ENCODE data around the gene MUSK.
"Not testable (repeated sequence)": the region's sequence is repeated elsewhere in the genome, so short reads cannot be mapped to it uniquely, and the experiment has no call there.

Gene MUSK

DNA sequence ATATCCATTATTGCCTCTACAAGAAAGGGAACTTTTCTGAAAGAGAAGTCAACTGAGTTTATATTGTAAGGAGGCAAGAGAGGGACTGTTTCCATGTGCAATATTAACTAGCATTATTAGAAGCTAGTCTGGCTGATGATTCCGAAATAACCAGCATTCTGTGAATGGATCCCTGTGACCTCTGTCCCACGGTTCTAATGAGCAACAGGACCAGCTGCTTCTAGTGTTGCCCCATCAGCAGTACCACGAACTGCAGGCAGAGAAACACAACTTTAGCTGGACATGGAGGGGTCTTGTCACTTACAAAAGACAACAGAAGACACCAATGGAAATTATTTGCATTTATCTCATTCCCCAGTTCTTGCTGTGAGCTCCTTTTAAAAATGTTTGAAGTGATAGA lies 95.4 kb downstream of the MUSK start:
- no peak for DNase-seq

DNA sequence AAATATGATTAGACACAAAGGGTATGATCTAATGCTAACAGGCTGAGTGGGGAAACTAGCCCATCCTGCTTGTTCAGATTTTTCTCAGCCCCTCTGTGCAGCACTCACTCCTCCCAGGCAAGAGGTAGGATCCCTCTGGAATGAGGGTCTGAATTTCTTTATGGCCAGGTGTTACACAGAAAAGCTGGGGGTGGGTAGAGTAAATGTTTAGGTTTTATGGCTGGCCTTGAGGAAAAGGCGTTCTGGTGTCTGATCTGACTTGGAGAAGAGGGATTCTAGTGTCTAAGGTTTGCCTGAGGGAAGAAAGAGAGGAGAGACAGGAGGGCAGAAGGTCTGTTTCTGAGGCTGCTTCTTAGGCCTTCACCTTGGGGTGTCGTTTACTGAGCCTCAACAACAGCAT lies 97.3 kb downstream of the MUSK start:
- DNase-seq, result no peak

DNA sequence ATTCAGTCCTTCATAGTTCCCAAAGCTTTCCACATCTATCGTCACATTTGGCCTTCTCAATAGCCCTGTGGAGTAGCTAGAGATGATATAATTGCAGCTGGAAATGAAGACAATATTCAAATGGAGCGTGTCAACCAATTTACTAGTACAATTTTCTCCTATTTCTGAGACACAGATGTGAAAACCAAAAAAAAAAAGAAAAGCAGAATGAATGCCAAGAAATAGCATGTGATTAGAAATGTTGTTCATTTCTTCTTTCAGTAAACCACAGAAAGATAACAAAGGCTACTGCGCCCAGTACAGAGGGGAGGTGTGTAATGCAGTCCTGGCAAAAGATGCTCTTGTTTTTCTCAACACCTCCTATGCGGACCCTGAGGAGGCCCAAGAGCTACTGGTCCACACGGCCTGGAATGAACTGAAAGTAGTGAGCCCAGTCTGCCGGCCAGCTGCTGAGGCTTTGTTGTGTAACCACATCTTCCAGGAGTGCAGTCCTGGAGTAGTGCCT lies 99.0 kb downstream of the MUSK start:
- DNase-seq, result no peak

DNA sequence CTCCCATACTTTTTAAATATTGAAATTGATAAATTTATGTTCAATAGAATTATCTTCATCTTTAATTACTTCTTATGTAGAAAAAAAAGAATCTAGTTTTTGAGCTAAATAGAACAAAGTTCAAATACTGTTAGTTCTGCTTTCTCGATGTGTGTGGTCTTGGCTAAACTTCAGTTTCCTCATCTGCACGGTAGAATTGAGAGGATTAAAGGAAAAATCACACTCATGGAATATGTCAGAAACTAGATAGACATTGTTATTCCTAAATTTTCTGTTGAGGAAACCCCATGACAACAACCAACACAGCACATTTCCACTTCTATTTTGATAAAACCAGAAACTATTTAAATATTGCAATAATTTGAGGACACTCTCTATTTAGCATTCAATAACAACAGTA lies 100.3 kb downstream of the MUSK start:
- no peak for DNase-seq

DNA sequence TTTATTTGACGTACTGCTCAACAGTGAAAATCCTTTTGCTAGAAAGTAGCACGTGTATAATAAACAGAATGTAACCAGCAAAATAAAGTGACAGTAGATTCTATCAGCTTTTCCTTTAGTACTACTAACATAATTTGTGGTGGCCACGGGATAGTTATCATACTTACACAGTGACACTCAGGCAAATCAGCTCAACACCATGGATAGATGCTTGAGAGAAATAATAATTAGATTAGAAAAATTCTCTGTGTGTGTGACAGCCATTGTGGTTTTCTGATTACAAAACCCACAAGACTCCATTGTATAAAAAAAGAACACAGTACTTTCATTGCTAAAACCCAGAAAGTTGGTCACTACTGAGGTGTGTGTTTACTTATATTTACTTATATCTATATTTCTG lies 101.1 kb downstream of the MUSK start:
- DNase-seq, result no peak

DNA sequence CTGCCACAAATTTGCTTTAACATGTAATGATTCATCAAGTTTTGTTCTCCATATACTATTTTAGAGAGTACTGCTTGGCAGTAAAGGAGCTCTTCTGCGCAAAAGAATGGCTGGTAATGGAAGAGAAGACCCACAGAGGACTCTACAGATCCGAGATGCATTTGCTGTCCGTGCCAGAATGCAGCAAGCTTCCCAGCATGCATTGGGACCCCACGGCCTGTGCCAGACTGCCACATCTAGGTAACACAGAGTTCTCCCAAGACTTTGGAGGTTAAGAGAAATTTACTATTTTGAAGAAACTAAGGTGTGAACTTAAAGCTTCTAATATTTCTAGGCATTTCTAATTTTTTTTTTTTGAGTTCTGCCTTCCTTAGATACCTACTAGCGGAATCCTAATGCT lies 107.1 kb downstream of the MUSK start:
- DNase-seq, result no peak

DNA sequence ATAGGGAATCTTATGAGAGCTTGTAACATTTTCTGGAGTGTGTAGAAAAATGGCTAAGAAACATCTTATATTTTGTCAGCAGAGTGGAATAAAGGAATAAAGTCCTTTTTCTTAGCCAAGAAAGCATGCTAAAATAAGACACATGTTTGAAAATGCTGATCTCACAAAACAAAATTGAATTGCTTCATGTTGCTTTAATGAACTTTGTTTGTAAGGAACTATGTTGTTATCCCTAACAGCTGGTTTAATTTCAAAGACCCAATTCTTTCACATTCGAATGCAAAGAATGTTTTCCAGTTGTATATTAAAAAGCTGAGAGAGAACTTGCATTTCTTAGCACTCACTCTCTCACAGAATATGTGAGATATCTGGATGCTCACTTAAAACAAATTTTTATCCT lies 107.6 kb downstream of the MUSK start:
- DNase-seq, result no peak

DNA sequence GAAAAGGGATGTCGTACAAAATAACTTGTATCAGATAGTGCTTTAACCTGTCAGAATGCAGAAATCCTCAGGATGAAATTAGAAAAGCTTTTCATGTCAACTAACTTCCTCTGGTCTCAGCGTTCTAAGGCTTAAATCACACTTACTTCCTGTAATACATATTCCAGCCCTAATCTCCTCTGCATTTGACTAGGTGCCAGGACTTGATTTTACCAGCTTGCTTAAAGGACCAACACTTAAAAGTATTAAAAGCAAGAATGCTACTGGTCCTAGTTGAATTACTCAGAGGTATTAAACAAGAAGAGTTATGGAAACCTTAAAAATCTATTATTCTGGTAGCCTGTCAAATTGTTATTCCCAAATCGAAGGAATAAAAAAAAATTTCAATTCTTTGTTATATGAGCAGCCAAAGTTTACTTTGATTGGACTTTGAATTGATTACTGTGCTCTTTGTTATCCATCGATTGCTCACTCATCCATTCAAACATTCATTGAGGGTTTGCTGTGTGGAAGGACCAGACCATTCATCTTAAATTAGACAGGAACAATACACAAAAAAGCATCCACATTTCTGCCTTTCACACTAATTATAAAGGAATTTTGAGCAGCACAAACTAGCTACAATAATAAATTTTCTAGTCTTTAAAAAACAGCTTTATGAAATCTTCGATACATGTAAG lies 108.7 kb downstream of the MUSK start:
- no peak for DNase-seq

DNA sequence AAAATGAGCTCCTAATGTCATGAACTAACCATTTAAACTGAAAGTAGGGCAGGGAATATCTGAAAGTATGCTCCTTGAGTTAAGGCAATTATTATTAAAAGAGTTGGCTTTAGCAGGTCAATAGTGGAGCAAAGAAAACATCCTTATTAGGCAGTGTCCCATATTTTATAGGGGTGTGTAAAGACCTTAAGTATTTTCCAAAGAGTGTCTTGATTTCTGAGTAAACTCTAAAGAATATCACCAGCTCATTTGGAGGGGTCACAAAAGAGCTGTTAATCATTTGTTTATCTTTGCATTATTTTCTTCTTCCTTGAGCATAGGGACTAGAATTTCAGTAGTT lies 109.3 kb downstream of the MUSK start:
- DNase-seq, result no peak

DNA sequence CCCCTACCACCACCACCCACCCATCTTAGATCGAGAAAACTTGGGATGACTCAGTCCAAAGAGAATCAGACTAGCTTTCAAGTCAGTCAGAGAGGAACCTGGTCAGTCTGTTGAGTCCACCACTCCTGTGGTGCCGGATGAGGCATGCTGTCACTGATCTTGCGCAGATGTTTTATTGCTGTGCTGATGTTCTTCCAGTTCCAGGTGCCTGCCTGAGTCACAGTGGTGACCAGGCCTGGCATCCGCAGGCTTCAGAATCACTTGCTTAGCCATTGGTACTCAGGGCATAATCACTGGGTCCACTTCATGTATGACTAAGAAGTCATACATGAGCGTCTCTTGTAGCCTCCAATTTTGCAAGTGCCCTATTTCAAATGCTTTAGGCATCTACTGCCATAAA lies 114.1 kb downstream of the MUSK start:
- no peak for DNase-seq

DNA sequence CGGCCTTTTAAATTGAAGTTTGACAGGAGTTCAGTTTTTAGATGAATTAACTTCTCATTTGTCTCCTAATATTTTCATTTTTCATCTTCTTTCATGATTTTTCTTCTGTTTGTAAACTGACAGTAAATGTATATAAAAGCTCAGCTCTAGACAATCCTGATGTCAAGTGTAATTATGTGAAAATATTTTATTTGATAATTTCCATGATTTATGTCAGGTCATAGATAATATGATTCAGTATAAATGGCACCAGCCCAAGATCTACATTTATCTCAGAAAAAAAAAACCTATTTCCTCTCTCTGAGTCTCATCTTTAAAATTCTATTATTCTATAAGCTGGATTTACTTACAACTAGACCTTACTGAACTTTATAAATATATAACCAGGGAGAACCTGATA lies 115.7 kb downstream of the MUSK start:
- DNase-seq, result no peak

DNA sequence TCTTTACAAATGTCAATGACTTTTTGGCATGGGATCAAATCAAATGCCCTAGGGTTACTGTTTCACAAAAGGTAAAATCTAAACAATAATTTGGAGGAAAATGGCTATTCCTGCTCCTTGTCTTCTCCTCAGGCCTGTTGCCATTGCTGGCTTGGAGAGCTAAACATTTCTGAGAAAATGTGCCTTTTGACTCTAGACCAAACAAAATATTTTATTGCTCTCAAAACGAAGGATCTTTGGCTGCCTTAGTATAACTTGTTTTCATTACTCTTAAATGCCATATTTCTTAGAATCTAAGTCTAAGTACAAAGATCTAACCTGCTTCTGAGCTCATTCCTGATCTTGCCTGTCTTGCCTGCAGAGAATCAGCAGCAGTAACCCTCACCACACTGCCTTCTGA lies 116.6 kb downstream of the MUSK start:
- no peak for DNase-seq

DNA sequence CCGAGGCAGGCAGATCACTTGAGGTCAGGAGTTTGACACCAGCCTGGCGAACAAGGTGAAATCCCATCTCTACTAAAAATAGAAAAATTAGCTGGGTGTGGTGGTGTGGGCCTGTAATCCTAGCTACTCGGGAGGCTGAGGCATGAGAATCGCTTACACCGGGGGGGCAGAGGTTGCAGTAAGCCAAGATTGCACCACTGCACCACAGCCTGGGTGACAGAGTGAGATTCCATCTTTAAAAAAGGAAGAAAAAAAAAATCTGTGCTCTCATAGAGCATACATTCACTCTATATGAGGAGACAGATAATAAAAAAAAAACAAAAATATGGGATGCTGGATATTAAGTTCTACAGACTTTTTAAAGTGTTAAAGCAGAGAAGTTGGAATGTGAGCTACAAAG lies 119.8 kb downstream of the MUSK start:
- not testable (repeated sequence) for DNase-seq

DNA sequence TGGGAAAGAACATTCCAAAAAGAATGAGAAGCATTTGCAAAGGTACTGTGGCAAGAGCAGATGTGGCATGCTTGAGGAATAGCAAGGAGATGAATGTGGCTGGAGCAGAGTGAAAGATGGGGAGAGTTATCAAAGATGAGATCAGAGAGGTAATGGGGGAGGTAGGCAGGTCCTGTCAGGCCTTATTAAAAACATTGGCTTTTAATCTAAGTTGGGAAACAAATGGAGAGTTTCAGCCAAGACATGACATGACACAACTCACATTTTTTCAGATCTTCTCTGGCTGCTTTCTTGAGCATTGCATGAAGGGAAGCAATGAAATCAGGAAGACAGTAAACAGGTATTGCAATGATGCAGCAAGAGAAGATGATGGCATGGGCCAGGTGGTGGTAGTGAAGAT lies 120.3 kb downstream of the MUSK start:
- no peak for DNase-seq

DNA sequence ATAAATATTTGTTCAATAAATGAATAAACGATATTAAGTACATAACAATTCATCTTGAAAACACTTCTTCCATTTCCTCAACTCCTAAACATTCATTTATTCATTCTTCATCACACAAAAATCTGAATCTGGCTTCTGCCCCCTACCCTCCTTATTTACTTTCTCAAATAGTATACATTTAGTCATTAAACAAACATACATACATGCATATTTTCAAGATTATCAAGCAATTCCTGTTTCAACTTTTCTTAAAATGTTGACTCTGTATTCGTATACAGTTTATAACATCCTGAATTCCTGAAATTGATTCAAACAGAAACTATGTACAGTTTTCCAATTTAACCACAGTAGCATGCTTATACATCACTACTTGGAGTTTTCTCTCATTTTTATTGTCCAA lies 129.0 kb downstream of the MUSK start:
- DNase-seq, result no peak

DNA sequence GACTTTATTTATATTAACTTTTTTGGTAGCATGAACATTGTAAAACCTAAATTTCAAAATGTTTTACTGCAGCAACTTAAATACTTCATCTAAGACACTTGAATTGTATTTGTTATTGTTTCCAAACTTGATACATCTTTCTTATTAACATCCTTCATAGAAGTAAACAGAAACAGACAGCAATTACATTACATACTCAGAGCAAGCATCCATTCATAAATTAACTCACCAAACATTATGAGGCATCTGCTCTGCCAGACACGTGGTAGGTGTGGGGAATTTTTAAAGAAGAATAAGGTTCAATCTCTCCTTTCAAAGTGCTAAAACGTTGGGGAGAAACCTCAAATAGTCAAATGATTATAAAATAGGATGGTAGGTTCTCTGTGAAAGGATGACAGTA lies 130.8 kb downstream of the MUSK start:
- DNase-seq, result no peak

DNA sequence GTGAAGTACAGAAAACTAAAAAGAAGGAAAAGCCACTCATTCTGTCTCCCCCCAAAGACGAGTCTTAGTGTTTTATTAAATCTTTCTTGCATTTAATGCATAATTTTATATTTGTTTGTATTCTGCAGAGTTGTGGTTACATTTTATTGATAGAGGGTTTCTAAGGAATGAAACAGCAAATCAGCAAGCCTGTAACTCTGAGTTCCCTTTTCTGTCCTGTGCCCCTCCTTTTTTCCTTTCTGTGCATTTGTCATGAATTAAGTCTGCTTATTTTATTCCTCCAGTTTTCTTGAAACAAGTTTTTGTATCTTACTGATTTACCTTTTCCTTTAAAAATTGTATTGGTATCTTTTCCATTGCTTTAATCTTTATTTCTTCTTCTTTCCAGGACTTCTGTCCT lies 132.8 kb downstream of the MUSK start:
- no peak for DNase-seq

DNA sequence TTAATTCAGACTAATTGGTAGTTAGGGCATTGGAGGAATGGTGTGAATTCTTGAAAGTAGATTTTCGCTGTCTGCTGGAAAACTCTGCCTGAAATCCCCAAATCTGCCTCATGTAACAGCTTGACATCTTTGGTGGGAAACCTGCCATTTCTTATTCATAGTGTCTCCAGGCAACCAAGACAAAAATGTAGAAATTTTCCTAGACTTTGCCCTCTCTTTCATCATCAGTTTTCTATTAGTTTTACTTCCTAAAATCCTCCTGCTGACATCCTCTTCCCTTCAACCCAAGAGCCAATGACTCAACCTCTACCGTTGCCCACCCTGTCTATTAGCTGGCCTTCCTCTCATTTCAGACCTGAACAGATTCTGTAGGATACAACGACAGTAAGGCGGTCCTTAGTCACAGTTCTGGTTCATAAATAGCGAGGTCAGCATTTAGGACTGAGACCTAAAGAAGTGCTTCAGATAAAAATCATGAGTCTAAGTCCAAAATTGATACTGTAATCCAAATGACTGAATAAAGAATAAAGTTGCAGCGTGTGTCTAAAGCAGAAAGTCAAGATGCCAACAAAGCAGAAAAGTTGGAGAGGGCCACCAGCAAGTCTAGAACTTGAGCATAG lies 133.9 kb downstream of the MUSK start:
- DNase-seq, result no peak

DNA sequence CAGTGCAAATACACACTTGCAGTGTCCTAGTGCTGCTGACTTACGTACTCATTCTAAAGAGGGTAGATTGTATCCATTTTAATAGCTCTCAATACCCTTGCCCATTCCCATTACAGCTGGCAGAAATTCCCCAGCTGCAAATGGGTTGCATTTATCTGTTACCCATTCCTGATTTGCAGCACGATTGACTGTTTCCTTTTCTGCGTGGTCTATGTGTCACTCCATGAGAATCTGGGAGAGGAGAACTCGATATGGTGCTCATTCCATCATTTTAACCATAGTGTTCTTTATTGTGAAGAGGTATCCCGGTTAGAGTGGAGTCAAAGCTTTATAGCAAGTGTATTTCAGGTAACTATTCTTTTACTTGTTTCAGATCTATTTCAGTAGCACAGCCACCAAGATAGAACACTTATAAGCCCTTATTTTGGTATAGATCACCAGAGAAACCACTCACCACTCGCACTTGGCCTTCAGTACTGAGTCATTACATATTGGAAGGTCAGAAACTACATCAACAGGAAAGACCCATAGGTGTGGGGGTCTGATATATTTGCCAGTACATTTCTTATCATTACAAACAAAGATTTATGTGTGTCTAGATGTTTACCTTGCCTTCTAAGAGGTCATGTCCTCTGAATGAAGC lies 139.5 kb downstream of the MUSK start:
- DNase-seq, result no peak

DNA sequence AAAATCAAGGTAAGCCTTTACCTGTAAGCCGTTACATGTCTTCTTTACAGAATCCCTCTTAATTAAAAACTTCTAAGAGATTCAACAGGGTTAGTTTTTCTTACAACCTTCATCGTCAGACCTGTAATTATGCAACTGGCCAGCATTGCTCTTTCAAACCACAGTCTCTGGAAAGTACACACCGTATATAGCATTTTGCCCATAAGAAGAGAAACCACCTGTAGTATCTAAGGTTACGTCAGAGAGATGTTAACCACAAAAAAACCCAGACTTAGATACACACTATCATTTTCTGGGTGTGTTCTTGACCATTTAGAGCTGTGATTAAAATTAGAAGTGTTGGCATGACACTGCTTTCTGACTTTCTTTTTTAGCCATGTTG lies 140.0 kb downstream of the MUSK start:
- no peak for DNase-seq

DNA sequence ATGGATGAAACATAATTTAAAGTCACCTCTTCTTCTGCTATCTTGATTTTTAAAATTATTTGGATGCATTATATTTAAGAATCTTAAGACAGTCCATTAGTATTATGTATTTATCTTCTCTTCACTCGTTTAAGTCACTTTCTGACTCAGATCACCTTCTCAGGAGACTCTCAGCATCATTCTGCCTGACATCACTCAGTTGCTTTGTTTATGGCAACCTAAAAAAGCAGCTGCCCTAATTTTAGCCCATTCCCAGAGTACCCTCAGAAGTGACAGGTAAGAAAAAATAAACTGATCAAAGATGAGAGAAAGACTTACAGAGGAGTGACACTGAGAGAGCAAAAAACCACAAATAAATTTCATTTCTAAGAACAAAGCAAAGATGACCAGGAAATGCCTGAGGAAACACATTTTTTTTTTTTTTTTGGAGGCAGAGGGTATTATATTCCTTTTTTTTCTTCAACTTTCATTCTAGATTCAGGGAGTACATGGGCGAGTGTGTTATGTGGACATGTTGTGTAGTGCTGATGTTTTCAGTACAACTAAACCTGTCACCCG lies 140.5 kb downstream of the MUSK start:
- DNase-seq, result no peak

DNA sequence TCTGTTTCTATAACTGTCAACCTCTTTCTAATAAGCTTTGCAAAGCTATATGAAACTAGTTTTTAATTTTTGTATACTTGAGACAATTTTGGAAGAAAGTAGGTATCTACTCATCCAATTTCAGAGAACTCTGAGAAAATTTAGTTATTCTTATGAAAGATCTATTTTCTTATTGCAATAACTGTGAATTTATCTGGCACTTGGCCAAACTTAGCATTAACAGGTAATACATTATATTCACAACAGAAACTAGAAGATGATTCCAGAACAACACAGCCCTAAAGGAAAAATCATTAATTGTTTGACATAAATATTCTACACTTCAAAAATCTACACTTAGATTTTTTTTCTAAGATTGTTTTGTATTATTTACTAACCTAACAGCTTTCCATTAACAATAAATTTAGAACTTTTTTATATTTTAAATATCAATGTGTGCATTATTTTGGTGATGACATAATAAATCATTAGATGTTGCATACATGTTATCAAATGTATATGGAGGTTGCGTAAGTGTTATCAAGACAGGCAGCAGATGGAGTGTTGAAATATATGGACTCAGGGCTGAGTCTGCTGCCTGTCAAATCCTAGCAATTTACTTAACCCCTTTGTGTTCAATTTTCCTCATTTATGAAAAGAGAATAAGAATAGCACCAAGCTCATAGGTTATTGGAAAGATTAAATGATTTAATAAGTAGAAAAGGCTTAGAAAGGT lies 141.8 kb downstream of the MUSK start:
- DNase-seq, result no peak

DNA sequence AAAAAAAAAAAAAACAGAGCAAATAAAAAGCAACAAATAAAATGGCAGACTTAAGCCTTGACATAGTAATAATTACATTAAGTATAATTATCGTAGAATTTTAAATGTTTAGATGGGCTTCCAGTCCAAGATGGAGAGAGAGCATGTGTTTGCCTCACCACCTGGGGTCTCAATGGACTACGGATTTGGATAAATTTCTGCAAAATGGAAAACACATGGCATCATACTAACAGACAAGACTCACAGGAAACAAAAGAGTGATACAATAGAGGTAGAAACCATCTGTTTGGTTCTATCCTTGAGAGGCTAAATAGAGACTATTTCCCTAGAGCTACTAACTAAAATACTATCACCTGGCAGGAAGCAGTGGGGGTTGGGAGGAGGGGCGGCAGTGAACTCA lies 144.3 kb downstream of the MUSK start:
- DNase-seq, result no peak

DNA sequence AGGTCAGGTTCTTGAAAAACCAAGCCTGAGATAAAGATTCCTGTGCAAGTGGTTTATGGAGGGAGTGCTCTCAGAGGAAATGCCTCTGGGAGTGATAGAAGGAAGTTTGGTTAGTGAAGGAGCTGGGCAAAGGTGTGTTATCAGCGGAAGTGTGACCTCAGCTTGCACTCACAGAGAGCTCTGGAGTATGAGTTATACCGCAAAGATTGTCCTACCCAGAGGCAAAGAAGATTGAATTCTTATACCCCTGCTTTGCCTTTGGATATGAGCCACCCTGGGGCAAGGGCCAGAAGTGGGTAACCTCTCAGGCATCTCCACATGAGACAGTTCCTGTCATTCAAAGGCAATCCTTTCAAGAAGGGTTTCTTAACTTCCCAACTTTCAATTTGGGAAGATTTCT lies 145.6 kb downstream of the MUSK start:
- DNase-seq, result no peak
